GM12878 (cell line): ENCODE data around the gene PDE11A. TPM values are rescaled to one million over a fixed set of nuclear protein-coding genes. Genes with fewer than 3 reads are reported as not detected.

Experiments
- ATAC-seq: fragments of 200-7000 bp; cut with Tn5 transposase; 3 replicates; pipeline ENCODE4 v1.9.1; 2020; ENCODE audit warnings: mild to moderate bottlenecking, moderate library complexity
- BruUV-seq: library from RNA; stranded (reverse); fragments of 400-500 nt; replicated peaks from 2 replicates; lab custom pipeline; 2021; lab: Mats Ljungman, UMichigan
- CTCF ChIA-PET: fragments of 300-600 bp; sonication (Branson Sonifier 250); formaldehyde crosslinking; extraction: SDS; loops from one replicate; lab custom pipeline; 2021; ENCODE audit warnings: inconsistent platforms; lab: Yijun Ruan, JAX
- POLR2A ChIA-PET: fragments of 350-600 bp; formaldehyde crosslinking; extraction: SDS; loops from one replicate; lab custom pipeline; 2021; ENCODE audit warnings: inconsistent platforms; lab: Charles Lee
- RAD21 ChIA-PET: fragments of 300-600 bp; sonication (Branson Sonifier 250); formaldehyde crosslinking; loops from one replicate; lab custom pipeline; 2023; ENCODE audit warnings: antibody characterized with exemption; ENCODE audit not compliant: unreplicated experiment; lab: Charles Lee
- SMC1A ChIA-PET: fragments of 300-600 bp; sonication (Branson Sonifier 250); formaldehyde crosslinking; loops from one replicate; lab custom pipeline; 2023; ENCODE audit not compliant: unreplicated experiment, uncharacterized antibody; lab: Charles Lee
- DNase-seq: peaks from one replicate; pipeline ENCODE4 v3.0.0-alpha.2; 2011; ENCODE audit warnings: low read depth, low spot score
- FAIRE-seq: peaks from 3 replicates; lab custom pipeline; 2011; peaks lifted over from hg19 to GRCh38; lab: Jason Lieb, UNC
- H2AFZ ChIP-seq: 2 replicates; pipeline ENCODE4 v1.6.0; 2011; ENCODE audit warnings: low read depth, low read length, control low read depth; ENCODE audit not compliant: control insufficient read depth
- H3K27ac ChIP-seq: 2 replicates; pipeline ENCODE4 v1.5.1; 2011; ENCODE audit warnings: control low read depth; ENCODE audit not compliant: control insufficient read depth, insufficient read depth
- H3K27me3 ChIP-seq, 2 experiments: replicated peaks in 1 of 2; 2 replicates each; pipeline versions ENCODE4 v1.6.0 to v1.6.1; 2011; ENCODE audit warnings: low read length in 1 of 2; ENCODE audit not compliant: control insufficient read depth in 2 of 2, insufficient read depth in 2 of 2
- H3K36me3 ChIP-seq, 2 experiments: 2 replicates each; pipeline ENCODE4 v1.5.1; 2011; ENCODE audit warnings: low read length in 1 of 2; ENCODE audit not compliant: control insufficient read depth in 2 of 2, insufficient read depth in 2 of 2
- H3K4me1 ChIP-seq: 2 replicates; pipeline ENCODE4 v1.6.1; 2011; ENCODE audit warnings: mild to moderate bottlenecking, low read length, moderate library complexity, mixed read lengths; ENCODE audit not compliant: control insufficient read depth, insufficient read depth
- H3K4me2 ChIP-seq: 2 replicates; pipeline ENCODE4 v1.6.0; 2011; ENCODE audit warnings: control low read depth; ENCODE audit not compliant: control insufficient read depth, insufficient read depth
- H3K4me3 ChIP-seq: fragments of 200-600 bp; sonication (generic); 2 replicates; pipeline ENCODE4 v1.5.1; 2016
- H3K79me2 ChIP-seq: 2 replicates; pipeline ENCODE4 v1.6.0; 2011; ENCODE audit warnings: low read length; ENCODE audit not compliant: control insufficient read depth, insufficient read depth
- H3K9ac ChIP-seq: 2 replicates; pipeline ENCODE4 v1.8.0; 2011; ENCODE audit warnings: low read length, control low read depth, mixed read lengths; ENCODE audit not compliant: control insufficient read depth, insufficient read depth
- H3K9me3 ChIP-seq: replicated peaks from 3 replicates; pipeline ENCODE4 v1.5.1; 2011; ENCODE audit warnings: mild to moderate bottlenecking, low read length; ENCODE audit not compliant: control insufficient read depth, insufficient read depth
- H4K20me1 ChIP-seq: 2 replicates; pipeline ENCODE4 v1.6.0; 2011; ENCODE audit not compliant: control insufficient read depth, insufficient read depth
- E2F8 ChIP-seq: fragments of 450-650 bp; IDR thresholded peaks from 2 replicates; pipeline ENCODE4 v1.6.1; 2018; ENCODE audit warnings: mild to moderate bottlenecking, low read depth, moderate library complexity; ENCODE audit not compliant: partially characterized antibody
- EZH2 ChIP-seq: IDR thresholded peaks from 2 replicates; pipeline ENCODE4 v1.6.1; 2012; ENCODE audit warnings: low read depth, mild to moderate bottlenecking, control low read depth, inconsistent platforms, low read length, borderline replicate concordance; ENCODE audit not compliant: control insufficient read depth
- KAT2A ChIP-seq: conservative IDR thresholded peaks from 2 replicates; pipeline ENCODE4 v1.6.1; 2011; ENCODE audit warnings: low read depth, low read length; ENCODE audit not compliant: control insufficient read depth
- MEF2B ChIP-seq: fragments of 450-650 bp; IDR thresholded peaks from 2 replicates; pipeline ENCODE4 v1.6.1; 2018; ENCODE audit warnings: mild to moderate bottlenecking, moderate library complexity; ENCODE audit not compliant: partially characterized antibody, poor library complexity, severe bottlenecking
- NRF1 ChIP-seq: conservative IDR thresholded peaks from 2 replicates; pipeline ENCODE4 v1.6.1; 2011; ENCODE audit warnings: mild to moderate bottlenecking, low read depth, low read length, improper control_type of control experiment
- POLR2AphosphoS5 ChIP-seq: IDR thresholded peaks from 2 replicates; pipeline ENCODE4 v1.6.1; 2011; ENCODE audit warnings: mild to moderate bottlenecking, low read length, inconsistent platforms
- RCOR1 ChIP-seq: conservative IDR thresholded peaks from 2 replicates; pipeline ENCODE4 v1.6.1; 2012; ENCODE audit warnings: low read depth, low read length, improper control_type of control experiment
- TARDBP ChIP-seq: IDR thresholded peaks from 2 replicates; pipeline ENCODE4 v1.6.1; 2016; ENCODE audit warnings: borderline replicate concordance
- WGBS: methylation state at CpG from one replicate; pipeline ENCODE4 v1.1.6; 2016; ENCODE audit warnings: low lambda C conversion rate; ENCODE audit not compliant: insufficient replicate concordance, insufficient coverage; ENCODE audit errors: missing lambda C conversion rate; 5-methylcytosine and 5-hydroxymethylcytosine counted together
- in situ Hi-C: fragments of 300-500 bp; cut with MboI; formaldehyde crosslinking; loops from 9 replicates; pipeline ENCODE4 v1.14.3; 2018; ENCODE audit warnings: mixed read lengths
- intact Hi-C: fragments of 100-400 bp; cut with micrococcal nuclease; formaldehyde crosslinking; loops from one replicate; pipeline ENCODE4 v1.14.2; 2022; ENCODE audit not compliant: unreplicated experiment
- polyA plus RNA-seq, 11 experiments: library from polyadenylated mRNA; depleted of rRNA in 4 of 11; unstranded in 6 of 11; stranded (reverse) in 5 of 11; fragments of >200 nt; fragmentation: Nextera tagmentation in 4 of 11; fragmentation: Illumina TruSeq in 1 of 11; extraction: Ambion mirVana in 4 of 11; extraction: Trizol in 1 of 11; gene quantifications; 1 replicate in 1 of 11; 2 replicates in 10 of 11; pipeline versions ENCODE4 v1.2.1 to v1.2.3, GENCODE V29; 2011 to 2016; ENCODE audit warnings: inconsistent platforms in 2 of 11, missing spikeins in 2 of 11, low read depth in 1 of 11
- total RNA-seq, 4 experiments: library from RNA; depleted of rRNA in 3 of 4; stranded (reverse); fragments of >200 nt in 3 of 4; fragmentation: Illumina TruSeq in 1 of 4; extraction: Trizol in 1 of 4; gene quantifications; 2 replicates each; pipeline versions ENCODE4 v1.2.1 to v1.2.3, GENCODE V29; 2013 to 2021
- TF ChIP-seq, protein P1 (sequence below): IDR thresholded peaks from 2 replicates; pipeline ENCODE4 v1.6.1; 2011; ENCODE audit warnings: low read depth, mild to moderate bottlenecking, low read length, moderate library complexity, borderline replicate concordance; ENCODE audit errors: extremely low read depth
- TF ChIP-seq, protein P2 (sequence below): IDR thresholded peaks from 2 replicates; pipeline ENCODE4 v1.6.1; 2011; ENCODE audit warnings: borderline replicate concordance, low read depth, mild to moderate bottlenecking, moderate library complexity, mixed read lengths, low read length; ENCODE audit not compliant: insufficient read depth; ENCODE audit errors: extremely low read length

The PDE11A gene
- total and polyA plus RNA-seq, 10 of the 15 experiments (the other 5 are each of a cell fraction or from before 2014, with no cell fraction given): 0.01 to 0.17 (median 0.06) TPM; not detected in 5

DNA sequence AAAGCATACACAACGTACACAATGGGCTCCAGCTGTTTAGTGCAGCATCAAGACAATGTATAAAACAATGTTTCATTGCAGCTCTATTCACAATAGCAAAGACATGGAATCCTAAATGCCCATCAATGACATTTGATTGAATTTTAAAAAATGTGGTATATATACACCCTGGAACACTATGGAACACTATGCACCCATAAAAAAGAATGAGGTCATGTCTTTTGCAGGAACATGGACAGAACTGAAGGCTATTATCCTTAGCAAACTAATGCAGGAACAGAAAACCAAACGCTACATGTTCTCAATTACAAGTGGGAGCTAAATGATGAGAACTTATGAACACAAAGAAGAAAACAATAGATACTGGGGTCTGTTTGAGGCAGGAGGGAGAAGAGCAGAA lies 364.5 kb downstream of the PDE11A start:
- WGBS: 50% methylated on average over 2 of the region's 2 CpGs
- Histone ChIP-seq H3K9me3 (no peaks in the 10 kb centered on the region), H3K27ac (no peak overlapping the region), H4K20me1 (no peaks in the 10 kb centered on the region), H3K27me3 (no peaks in the 10 kb centered on the region; a peak in 2 of 4 replicates), H3K79me2 (no peaks in the 10 kb centered on the region), H3K4me2 (no peak overlapping the region), H3K9ac (no peak overlapping the region), H3K36me3 (no peaks in the 10 kb centered on the region), H2AFZ (no peak overlapping the region), H3K4me3 (no peak overlapping the region), H3K4me1 (no peaks in the 10 kb centered on the region)
- ChIA-PET RAD21 (no interaction called here), POLR2A (no interaction called here), CTCF (interaction anchor here (1.5 kb wide), 1 partner anchor 12 kb away, joined by 3 read pairs; no protein-coding TSS in a partner anchor), SMC1A (no interaction called here)
- in situ Hi-C loops (no loop called here), intact Hi-C loops (no loop called here)
- DNase-seq (no peak), ATAC-seq (no peak), FAIRE-seq (no peak)
- TF ChIP-seq NRF1: no peak
- TF ChIP-seq EZH2: no peak
- TF ChIP-seq TARDBP: no peak
- no peak for TF ChIP-seq E2F8
- TF ChIP-seq, protein P1, sequence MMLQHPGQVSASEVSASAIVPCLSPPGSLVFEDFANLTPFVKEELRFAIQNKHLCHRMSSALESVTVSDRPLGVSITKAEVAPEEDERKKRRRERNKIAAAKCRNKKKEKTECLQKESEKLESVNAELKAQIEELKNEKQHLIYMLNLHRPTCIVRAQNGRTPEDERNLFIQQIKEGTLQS: no peak
- TF ChIP-seq MEF2B: no peak
- no peak for TF ChIP-seq RCOR1
- no peak for TF ChIP-seq POLR2AphosphoS5
- TF ChIP-seq, protein P2, sequence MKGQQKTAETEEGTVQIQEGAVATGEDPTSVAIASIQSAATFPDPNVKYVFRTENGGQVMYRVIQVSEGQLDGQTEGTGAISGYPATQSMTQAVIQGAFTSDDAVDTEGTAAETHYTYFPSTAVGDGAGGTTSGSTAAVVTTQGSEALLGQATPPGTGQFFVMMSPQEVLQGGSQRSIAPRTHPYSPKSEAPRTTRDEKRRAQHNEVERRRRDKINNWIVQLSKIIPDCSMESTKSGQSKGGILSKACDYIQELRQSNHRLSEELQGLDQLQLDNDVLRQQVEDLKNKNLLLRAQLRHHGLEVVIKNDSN: no peak
- TF ChIP-seq KAT2A: no peak
- BruUV-seq: no TSS peak
